ENCODE data around the gene ATXN7L1. TPM values are rescaled to one million over a fixed set of nuclear protein-coding genes. Genes with fewer than 3 reads are reported as not detected.

ATXN7L1 gene
- total RNA-seq, 1 experiment from 2014 or later = 38.5 TPM

GRCh38 chr7:105674200-105674920 is 202.0 kb downstream of the ATXN7L1 start:
- CTCF ChIA-PET = interaction anchor here (0.7 to 10.5 kb wide), 5 partner anchors 13 to 64 kb away, joined by 3 to 54 read pairs (median 3); no protein-coding TSS in a partner anchor

GRCh38 chr7:105673367-105674084 is 202.9 kb downstream of the ATXN7L1 start:
- Mint-ChIP-seq H3K27ac (peak overlapping the region; percentile 38; the same call in 1 of the 2 replicates), H3K27me3 (ENCODE audit: low read depth) (no peaks in the 10 kb centered on the region), H3K4me3 (no peak overlapping the region), H3K36me3 (no peaks in the 10 kb centered on the region), H3K9me3 (no peaks in the 10 kb centered on the region), H3K4me1 (peaks cover 47% of the 10 kb centered on the region)
- ATAC-seq (no peak), DNase-seq (ENCODE audit: low spot score) (no peak)
- TF ChIP-seq TEAD1 (CRISPR knock-in tag; IDR thresholded peaks at IDR 0.05) (no peak), NFYB (CRISPR knock-in tag; conservative IDR thresholded peaks at IDR 0.05; ENCODE audit: low read depth) (no peak), ZNF121 (CRISPR knock-in tag; IDR thresholded peaks at IDR 0.05) (no peak), GTF2I (CRISPR knock-in tag; conservative IDR thresholded peaks at IDR 0.05) (no peak), ZNF512 (CRISPR knock-in tag; IDR thresholded peaks at IDR 0.05; ENCODE audit: borderline replicate concordance) (no peak), SMAD3 (CRISPR knock-in tag; IDR thresholded peaks at IDR 0.05; ENCODE audit: borderline replicate concordance) (no peak)
- ChIA-PET POLR2A (no interaction called here), CTCF (interaction anchor here (0.7 to 10.5 kb wide), 3 partner anchors 16 to 63 kb away, joined by 3 to 54 read pairs (median 3); no protein-coding TSS in a partner anchor)

More at GRCh38 chr7:105674200-105674920, 202.0 kb downstream of the ATXN7L1 start:
- Mint-ChIP-seq H3K4me3 (no peak overlapping the region), H3K4me1 (peaks cover 54% of the 10 kb centered on the region), H3K9me3 (no peaks in the 10 kb centered on the region), H3K27me3 (ENCODE audit: low read depth) (no peaks in the 10 kb centered on the region), H3K27ac (peak overlapping the region; percentile 47; the same call in 1 of the 2 replicates), H3K36me3 (no peaks in the 10 kb centered on the region)
- peak; percentile 16 for ATAC-seq
- POLR2A ChIA-PET = no interaction called here
- DNase-seq (ENCODE audit: low spot score) = no peak
- TF ChIP-seq PRRX2 (CRISPR knock-in tag; IDR thresholded peaks at IDR 0.05) (no peak), TEAD4 (CRISPR knock-in tag; IDR thresholded peaks at IDR 0.05) (no peak), GABPB1 (CRISPR knock-in tag; IDR thresholded peaks at IDR 0.05) (no peak), ZNF121 (CRISPR knock-in tag; IDR thresholded peaks at IDR 0.05) (no peak), AR (CRISPR knock-in tag; IDR thresholded peaks at IDR 0.05) (no peak), NR2C2 (CRISPR knock-in tag; IDR thresholded peaks at IDR 0.05) (no peak), FOXP1 (CRISPR knock-in tag; IDR thresholded peaks at IDR 0.05; ENCODE audit: borderline replicate concordance) (no peak), E2F1 (CRISPR knock-in tag; IDR thresholded peaks at IDR 0.05) (no peak), GRHL2 (CRISPR knock-in tag; IDR thresholded peaks at IDR 0.05; ENCODE audit: insufficient replicate concordance, severe bottlenecking) (no peak), IRF2 (CRISPR knock-in tag; IDR thresholded peaks at IDR 0.05; ENCODE audit: borderline replicate concordance, low read depth) (no peak), E2F4 (CRISPR knock-in tag; IDR thresholded peaks at IDR 0.05; ENCODE audit: borderline replicate concordance, low read depth) (no peak)
